Jurkat, Clone E6-1 (cell line): ENCODE data around the gene TRIM40.
"Not testable (repeated sequence)": the region's sequence is repeated elsewhere in the genome, so short reads cannot be mapped to it uniquely, and the experiment has no call there.

Source experiments
- DNase-seq: peaks from one replicate; pipeline ENCODE4 v3.0.0-alpha.2; 2011; ENCODE audit warnings: low read depth, low spot score
- H3K4me3 ChIP-seq: 2 replicates; pipeline ENCODE4 v1.5.1; 2011; ENCODE audit warnings: mild to moderate bottlenecking, low read length, control low read depth, moderate library complexity

The TRIM40 gene

DNA sequence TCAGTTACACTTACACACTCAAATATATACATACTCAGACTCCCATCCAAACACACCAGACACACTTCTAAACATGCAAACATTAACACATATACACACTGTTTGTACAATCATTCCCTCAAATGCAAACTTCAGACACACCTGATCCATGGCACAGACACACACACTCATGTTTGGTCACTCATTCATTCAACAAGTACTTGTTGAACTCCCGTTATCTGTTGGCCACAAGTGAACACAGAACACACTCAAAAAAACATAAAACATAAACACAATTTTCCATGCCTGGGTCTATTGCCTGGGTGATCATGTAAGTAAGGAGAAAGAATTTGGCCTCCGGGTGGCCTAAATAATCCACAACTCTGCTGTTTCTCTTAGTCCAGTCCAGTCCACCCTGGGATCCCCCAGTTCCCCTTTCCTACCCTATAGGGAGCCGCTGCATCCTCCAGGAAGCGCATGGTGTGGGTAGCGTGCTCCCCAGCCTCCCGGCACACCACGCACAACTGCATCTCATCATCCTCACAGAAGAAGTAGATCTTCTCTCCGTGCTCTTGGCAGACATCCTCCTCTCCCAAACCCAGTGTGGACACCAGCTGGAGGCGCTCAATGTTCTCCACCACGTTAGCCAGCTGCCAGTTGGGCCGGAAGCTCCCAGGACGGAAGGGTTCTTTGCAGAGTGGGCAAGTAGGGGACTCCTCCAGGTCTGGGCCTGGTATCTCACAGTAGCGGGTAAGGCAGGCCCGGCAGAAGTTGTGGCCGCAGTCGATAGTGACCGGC, 24.3 kb downstream of the TRIM40 start:
- H3K4me3 ChIP-seq, result no peak overlapping the region
- DNase-seq, result no peak

DNA sequence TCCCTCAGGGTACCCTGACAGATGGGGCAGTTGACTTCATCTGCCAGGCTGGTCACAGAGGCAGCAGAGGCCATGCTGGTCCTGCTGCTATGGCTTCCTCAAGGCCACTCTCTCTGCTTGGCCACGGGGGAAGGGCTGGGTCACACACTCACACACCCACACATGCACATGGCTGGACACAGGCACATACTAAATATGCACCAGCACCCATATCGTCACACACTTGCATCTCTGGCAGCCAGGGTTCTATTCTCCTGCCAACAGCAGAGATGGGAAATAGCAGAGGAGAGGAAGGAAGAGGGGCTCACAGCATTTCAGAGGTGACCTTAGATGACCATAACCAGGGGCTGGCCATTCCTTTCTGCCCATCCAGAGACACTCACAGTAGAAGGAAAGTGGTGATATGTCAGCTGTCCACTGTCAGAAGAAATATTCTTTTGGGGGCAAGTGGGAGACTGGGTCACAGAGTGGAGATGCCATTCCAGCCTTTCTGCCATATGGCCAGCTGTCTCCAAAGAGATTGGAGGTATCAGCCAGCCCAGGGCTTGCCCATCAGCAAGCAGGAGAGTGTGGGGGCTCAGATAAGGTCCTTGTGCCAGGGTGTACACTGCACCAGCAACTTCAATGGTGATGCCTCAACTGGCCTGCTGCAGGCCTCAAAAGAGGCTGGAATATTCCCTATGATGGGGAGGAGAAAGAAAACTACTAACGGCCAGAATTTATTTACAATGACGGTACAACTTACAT, 25.0 kb downstream of the TRIM40 start, which contains the start of gene TRIM10:
TRIM10 (minus strand) TSS at position 427 of the 747 bp plus-strand sequence; CDS start at position 74, 353 bp downstream.
- DNase-seq, result no peak
- no peak within 1 kb of the TSS for H3K4me3 ChIP-seq

DNA sequence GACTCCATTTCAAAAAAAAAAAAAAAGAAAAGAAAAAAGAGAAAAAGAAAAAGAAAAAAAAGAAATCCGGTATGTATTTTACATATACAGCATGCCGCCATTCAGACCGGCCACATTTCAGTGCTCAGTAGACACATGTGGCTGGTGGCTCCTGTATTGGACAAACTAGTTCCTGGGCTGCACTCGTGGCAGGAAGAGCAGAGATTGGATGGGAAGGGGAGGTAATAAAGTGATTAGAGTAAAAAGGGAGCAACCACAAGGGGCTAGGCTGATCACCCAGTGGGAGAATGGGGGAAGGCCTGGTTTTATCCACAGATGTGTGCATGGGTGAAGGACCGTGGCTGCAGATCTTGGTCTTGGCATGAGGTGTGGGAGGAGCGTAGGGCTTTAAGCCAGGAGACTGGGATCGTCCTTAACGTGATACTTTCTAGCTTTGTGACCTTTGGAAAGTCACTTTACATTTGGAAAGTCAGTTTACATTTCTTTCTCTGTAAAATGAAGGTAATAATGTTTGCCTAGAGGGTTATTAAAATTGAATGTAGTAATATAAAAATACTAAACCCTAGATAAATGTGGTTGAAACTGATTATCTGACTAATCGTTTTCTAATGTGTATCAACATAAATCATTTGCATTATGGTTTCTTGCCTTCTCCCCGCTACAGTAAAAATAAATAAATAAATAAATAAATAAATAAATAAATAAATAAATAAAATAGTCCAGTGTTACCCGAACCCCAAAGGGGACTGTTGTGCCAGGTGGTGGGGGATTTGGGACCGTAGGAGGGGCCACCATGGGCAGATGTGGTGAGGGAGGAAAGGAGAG, 26.5 kb downstream of the TRIM40 start:
- DNase-seq, result no peak

DNA sequence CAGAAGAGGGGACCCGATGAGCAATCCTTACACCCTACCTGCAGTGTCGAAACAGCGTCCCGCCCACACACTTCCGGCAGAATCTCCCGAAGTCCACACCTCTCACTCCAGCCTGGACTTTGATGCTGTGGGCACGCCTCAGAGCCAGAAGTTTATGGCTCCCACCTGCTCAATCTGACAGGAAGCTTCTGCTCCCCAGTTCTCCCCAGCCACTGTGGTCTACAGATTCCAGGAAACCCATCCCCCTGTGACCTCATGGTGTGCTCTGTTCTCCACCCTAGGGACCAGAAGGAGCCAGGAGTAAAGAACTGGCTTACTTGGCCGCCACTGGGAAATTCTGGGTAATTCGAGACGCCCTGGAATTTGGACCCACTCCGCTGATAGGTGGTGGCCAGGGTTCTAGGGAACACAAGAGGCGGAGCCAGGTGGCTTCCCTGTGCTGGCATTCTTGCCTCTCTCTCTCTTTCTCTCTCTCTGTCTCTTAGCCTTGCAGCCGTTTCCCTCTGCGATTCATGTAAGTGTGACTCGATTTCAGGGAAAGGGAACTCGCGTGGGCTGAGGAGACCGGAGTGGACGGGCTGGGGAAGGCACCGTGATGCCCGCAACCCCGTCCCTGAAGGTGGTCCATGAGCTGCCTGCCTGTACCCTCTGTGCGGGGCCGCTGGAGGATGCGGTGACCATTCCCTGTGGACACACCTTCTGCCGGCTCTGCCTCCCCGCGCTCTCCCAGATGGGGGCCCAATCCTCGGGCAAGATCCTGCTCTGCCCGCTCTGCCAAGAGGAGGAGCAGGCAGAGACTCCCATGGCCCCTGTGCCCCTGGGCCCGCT, 27.4 kb downstream of the TRIM40 start, which contains the start of gene TRIM15:
TRIM15 (plus strand) TSS at position 457 of the 828 bp plus-strand sequence; CDS start at position 596, 139 bp downstream.
- H3K4me3 ChIP-seq, result no peak within 1 kb of the TSS
- no peak for DNase-seq

More for the DNA sequence above, 26.5 kb downstream of the TRIM40 start:
- no peak overlapping the region for H3K4me3 ChIP-seq

DNA sequence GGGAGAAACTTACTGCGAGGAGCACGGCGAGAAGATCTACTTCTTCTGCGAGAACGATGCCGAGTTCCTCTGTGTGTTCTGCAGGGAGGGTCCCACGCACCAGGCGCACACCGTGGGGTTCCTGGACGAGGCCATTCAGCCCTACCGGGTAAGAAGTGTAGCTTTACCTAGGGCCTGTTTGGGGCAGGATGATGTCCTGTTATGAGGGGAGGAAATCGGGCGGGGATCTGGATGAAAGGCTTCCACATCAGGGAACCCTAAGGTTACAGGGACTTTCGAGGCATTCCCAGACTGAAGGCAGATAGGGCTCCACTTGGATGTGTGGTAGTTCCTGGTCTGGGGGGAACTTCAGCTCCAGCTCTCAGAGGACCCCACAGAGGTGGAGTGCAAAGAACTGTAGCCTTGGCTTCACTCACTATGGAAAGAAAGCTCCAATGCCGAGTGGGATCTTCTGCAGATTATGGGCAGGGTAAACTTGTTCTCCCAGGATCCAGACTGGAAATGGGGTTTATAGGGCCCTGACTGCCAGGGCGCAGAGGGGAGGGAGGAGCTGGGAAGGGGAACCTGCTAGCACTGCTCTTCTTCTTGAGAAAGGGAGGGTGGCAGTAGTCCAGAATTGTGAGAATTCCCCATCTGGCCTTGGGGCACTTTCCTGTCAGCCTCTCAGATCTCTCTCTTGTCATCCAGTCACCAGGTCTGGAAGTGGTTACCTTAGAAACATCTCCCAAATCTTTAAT, 28.1 kb downstream of the TRIM40 start:
- H3K4me3 ChIP-seq, result no peak overlapping the region
- DNase-seq, result no peak

DNA sequence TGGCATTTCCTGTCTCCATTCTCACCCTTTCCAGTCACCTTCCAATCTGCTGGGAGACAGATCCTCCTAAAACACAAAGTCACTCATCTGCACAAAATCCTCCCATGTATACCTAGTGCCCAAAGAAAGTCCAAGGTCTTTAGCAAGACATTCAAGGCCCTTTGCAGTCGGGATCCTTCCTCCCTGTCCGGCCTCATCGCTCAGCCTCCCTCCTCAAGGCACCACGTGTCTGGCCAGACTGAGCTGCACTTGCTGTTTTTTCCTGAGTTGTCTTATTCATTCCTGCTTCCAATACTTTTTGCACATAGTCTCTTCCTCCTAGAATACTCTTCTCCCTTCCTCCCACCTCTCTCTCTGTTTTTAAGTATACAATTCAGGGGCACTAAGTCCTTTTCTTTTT, 28.8 kb downstream of the TRIM40 start:
- no peak for DNase-seq
- no peak overlapping the region for H3K4me3 ChIP-seq

DNA sequence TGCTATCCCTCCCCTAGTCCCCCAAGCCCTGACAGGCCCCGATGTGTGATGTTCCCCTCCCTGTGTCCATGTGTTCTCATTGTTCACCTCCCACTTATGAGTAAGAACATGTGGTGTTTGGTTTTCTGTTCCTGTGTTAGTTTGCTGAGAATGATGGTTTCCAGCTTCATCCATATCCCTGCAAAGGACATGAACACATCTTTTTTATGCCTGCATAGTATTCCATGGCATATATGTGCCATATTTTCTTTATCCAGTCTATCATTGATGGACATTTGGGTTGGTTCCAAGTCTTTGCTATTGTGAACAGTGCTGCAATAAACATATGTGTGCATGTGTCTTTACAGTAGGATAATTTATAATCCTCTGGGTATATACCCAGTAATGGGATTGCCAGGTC, 29.3 kb downstream of the TRIM40 start:
- not testable (repeated sequence) for DNase-seq, H3K4me3 ChIP-seq

DNA sequence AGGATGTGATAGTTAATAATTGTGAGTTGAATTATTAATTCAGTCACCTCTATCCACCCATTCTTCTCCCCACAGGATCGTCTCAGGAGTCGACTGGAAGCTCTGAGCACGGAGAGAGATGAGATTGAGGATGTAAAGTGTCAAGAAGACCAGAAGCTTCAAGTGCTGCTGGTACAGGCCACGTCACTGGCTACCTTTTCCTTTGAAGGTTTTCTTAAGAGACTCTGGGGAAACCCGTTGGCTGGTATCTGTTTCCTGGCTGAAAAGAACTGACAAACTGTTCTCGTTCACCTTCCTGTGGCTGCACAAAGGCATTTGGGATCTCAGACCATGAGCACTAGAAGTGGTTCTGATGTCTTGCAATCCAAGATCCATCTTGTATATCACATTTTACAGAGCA, 31.2 kb downstream of the TRIM40 start:
- no peak overlapping the region for H3K4me3 ChIP-seq
- peak; percentile 15 for DNase-seq

DNA sequence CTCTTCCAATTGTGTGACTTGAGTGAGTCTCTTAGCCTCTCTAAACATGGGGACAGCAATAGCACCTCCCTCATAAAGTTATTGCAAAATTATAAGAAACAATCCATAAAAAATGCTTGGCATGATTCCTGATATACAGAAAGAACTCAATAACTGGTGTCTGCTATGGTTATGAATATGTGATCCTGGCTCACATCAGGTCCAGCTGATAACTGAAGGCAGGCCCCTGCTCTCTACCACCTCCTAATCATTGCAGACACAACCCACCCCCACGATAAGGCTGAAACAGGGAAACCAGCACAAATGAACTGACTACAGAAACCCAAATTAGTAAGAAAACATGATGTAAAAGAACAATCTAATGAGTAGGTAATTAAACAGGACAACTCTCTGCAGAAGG, 32.8 kb downstream of the TRIM40 start:
- no peak for DNase-seq

DNA sequence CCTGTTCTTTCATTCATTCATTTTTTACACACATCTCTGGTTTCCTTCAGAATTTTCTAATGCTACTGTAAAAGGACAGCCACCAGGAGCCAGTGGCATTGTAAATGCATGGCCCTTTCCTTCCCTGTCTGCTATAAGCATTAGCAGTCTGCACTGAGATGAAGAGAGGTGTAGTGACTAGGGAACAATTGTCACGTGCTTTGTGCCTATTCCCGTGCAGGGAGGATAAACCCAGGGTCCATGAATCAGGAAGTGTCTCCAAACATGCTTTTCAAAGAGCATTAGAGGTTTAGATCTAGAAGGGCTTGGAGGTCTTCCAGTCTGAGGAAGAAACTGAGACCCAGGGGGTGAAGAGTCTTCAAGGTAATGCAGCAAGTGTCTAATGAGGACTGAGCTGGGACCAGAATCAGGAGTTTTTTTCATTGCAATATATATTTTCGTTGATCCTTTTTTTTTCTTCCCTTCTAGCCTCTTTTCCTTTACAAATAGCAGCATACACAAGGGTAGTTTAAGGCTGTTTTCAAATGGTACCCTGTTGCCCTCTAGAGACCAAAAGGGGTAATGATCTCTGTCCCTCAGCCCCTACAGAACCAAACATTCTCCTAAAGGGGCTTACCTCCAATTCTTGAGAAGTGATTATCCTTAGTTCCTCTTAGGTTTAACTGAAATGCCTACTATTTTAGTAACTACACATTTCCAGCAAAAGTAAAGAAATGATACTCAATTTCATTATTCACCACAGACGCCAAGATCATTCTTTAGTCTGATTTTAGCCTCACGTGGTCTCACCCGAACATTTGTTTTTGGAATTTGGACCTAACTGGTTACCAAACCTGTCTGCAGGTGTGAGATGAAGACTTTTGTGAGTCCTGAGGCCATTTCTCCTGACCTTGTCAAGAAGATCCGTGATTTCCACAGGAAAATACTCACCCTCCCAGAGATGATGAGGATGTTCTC, 34.0 kb downstream of the TRIM40 start:
- no peak overlapping the region for H3K4me3 ChIP-seq
- peak; percentile 51 for DNase-seq

More for the DNA sequence above, 32.8 kb downstream of the TRIM40 start:
- no peak overlapping the region for H3K4me3 ChIP-seq

DNA sequence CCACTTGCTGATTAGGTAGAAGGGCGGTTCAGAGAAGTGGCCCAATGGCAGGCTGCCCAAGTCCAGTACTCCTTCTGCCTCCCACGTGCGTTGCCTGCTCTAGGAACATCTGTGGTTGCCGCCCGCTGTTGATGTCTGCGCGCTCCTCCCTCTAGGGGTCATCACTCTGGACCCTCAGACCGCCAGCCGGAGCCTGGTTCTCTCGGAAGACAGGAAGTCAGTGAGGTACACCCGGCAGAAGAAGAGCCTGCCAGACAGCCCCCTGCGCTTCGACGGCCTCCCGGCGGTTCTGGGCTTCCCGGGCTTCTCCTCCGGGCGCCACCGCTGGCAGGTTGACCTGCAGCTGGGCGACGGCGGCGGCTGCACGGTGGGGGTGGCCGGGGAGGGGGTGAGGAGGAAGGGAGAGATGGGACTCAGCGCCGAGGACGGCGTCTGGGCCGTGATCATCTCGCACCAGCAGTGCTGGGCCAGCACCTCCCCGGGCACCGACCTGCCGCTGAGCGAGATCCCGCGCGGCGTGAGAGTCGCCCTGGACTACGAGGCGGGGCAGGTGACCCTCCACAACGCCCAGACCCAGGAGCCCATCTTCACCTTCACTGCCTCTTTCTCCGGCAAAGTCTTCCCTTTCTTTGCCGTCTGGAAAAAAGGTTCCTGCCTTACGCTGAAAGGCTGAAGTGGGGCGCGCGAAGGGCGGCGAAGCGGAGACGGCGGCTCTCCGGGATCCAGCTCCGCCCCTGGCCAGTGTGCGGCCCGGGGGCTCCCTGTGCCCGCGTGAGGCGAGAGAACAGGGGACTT, 35.9 kb downstream of the TRIM40 start:
- no peak overlapping the region for H3K4me3 ChIP-seq
- no peak for DNase-seq

DNA sequence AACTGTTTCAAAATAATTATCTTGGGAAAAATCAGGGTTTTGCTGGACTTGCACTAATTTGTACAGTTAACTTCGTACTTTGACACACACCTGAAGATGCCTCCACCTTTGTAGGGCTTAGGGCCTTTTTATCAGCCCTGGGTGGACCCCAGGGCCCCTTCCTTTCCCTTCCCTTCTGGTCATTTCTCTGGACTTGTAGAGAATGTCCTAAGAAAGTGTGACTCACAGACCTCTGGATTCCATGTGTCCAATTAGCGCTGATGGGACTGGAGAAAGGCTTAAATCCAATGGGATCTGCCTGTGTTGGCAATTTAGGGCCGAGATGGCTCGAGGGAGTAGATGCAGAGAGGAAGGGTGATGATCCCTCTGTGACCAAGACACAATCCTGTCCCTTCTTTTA, 36.7 kb downstream of the TRIM40 start:
- no peak for DNase-seq

DNA sequence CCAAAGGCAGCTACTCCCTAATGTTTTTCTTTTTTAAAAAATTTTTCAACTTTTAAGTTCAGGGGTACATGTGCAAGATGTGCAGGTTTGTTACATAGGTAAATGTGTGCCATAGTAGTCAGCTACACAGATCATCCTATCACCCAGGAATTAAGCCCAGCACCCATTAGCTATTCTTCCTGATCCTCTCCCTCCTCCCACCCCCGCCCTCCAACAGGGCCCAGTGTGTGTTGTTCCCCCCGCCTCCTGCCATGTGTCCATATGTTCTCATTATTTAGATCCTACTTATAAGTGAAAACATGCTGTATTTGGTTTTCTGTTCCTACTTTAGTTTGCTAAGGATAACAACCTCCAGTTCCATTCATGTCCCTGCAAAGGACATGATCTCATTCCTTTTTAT, 39.8 kb downstream of the TRIM40 start:
- H3K4me3 ChIP-seq, result no peak overlapping the region
- DNase-seq, result no peak

More for the DNA sequence above, 36.7 kb downstream of the TRIM40 start:
- no peak overlapping the region for H3K4me3 ChIP-seq

DNA sequence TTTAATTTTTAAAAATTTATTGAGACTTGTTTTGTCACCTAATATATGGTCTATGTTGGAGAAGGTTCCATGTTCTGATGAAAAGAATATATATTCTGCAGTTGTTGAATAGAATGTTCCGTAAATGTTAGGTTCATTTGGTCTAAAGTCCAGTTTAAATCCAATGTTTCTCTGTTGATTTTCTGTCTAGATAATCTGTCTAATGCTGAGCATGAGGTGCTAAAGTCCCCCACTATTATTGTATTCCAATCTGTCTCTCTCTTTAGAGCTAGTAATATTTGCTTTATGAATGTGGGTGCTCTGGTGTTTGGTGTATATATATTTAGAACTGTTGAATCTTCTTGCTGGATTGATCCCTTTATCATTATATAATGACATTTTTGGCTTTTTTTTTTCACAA, 42.9 kb downstream of the TRIM40 start:
- DNase-seq, result no peak
- no peak overlapping the region for H3K4me3 ChIP-seq

DNA sequence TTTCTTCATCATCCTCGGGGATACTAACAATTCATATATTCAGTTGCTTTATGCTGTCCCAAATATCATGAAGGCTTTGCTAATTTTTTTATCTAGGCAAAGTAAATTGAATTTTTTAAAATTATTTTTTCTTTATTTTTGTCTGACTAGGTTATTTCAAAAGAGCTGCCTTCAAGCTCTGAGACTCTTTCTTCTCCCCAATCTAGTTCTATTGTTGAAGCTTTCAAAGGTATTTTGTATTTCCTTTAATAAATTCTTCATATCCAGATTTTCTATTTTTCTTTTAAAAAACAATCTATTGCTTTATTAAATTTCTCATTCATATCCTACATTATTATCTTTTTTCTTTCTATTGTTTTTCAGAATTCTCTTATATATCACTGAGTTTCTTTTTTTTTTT, 44.2 kb downstream of the TRIM40 start:
- H3K4me3 ChIP-seq, result no peak overlapping the region
- DNase-seq, result no peak

DNA sequence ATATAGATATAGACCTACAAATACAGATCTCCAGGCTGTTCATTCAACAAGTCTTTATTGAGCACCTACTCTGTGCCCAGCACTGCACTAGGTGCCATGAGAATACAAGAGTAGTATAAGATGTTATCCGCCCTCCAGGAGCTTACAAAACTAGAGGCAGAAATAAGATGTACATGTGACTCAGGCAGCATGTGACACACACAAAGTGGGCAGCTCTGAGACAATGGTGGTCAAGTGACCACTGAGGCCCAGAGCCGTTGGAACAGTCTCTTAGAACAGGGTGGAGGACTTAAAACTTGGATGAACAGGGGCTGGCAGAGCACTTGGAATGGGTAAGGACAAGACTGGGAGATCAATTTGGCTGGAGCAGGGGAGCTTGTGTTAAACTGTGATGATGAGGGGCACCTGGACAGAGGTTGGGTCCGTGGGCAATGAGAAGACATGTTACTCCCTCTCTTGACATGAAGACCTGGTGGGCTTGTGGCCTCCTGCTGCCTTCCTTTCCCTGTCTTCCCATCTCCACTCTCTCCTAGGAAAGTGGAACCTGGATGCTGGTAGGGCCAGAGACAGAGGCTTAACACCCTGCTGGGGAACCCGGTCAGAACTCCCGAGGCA, 48.6 kb downstream of the TRIM40 start:
- no peak for DNase-seq
- H3K4me3 ChIP-seq, result no peak overlapping the region
